ENCODE measurements around the gene DYDC1. TPM values are rescaled to one million over a fixed set of nuclear protein-coding genes. Genes with fewer than 3 reads are reported as not detected.

DYDC1 gene
- total RNA-seq, 4 donors from 2014 or later = not detected

DNA sequence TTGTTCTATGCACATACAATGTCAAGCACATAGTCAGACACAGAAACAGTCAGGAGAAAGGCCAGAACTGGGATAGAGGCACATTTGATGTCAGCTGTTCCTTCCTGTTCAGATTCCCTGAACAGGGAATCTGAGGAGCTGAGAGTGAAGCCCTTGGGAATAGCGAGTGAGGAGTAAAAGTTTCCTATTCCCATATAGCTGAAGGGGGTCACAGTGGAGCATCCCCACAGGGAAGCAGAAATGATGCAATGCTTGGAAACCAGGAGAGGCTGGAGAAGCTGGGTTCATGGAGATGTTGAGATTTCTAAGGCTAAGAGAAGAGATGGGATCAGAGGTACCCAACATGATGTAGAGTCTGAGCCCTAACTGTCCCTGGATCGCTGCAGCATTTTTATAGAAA, 40.5 kb upstream of the DYDC1 start:
- Histone ChIP-seq H3K36me3 (no peaks in the 10 kb centered on the region), H3K4me1 (no peaks in the 10 kb centered on the region)
- no peak for DNase-seq

GRCh38 chr10:80394358-80394916, 37.9 kb upstream of the DYDC1 start:
- Histone ChIP-seq H3K4me1 (no peaks in the 10 kb centered on the region), H3K36me3 (no peaks in the 10 kb centered on the region), H3K4me3 (no peak overlapping the region), H3K9me3 (no peaks in the 10 kb centered on the region), H3K27ac (no peak overlapping the region), H3K27me3 (no peaks in the 10 kb centered on the region)
- TF ChIP-seq POLR2A (IDR thresholded peaks at IDR 0.05) (no peak), CTCF (IDR thresholded peaks at IDR 0.05) (no peak)
- no peak for DNase-seq

More for the DNA sequence above, 40.5 kb upstream of the DYDC1 start:
- no peak overlapping the region for H3K27ac ChIP-seq
- no peak overlapping the region for H3K4me3 ChIP-seq
- no peaks in the 10 kb centered on the region for H3K27me3 ChIP-seq
- no peaks in the 10 kb centered on the region for H3K9me3 ChIP-seq
- TF ChIP-seq CTCF (IDR thresholded peaks at IDR 0.05) (no peak), POLR2A (IDR thresholded peaks at IDR 0.05) (no peak)

GRCh38 chr10:80392250-80392649, 35.7 kb upstream of the DYDC1 start:
- no peak for DNase-seq
- Histone ChIP-seq H3K27me3 (no peaks in the 10 kb centered on the region), H3K27ac (no peak overlapping the region), H3K9me3 (no peaks in the 10 kb centered on the region), H3K4me3 (no peak overlapping the region), H3K36me3 (no peaks in the 10 kb centered on the region), H3K4me1 (peaks cover 0 to 7% (median 0%) of the 10 kb centered on the region in 4 donors)
- TF ChIP-seq CTCF (IDR thresholded peaks at IDR 0.05) (no peak), POLR2A (IDR thresholded peaks at IDR 0.05) (no peak)

GRCh38 chr10:80390740-80391139, 34.2 kb upstream of the DYDC1 start:
- Histone ChIP-seq H3K27ac (no peak overlapping the region), H3K4me1 (peaks cover 0 to 7% (median 0%) of the 10 kb centered on the region in 4 donors)

GRCh38 chr10:80382989-80383388, 26.4 kb upstream of the DYDC1 start:
- TF ChIP-seq POLR2A (IDR thresholded peaks at IDR 0.05) = no peak
- peak; percentile 31 to 77 (median 68) for TF ChIP-seq CTCF (IDR thresholded peaks at IDR 0.05)
- no peaks in the 10 kb centered on the region for H3K27me3 ChIP-seq
- no peak overlapping the region for H3K27ac ChIP-seq
- H3K36me3 ChIP-seq = no peaks in the 10 kb centered on the region
- peak in 1 of 3 donors; percentile 62 for DNase-seq
- H3K9me3 ChIP-seq = no peaks in the 10 kb centered on the region
- no peaks in the 10 kb centered on the region for H3K4me1 ChIP-seq
- H3K4me3 ChIP-seq = no peak overlapping the region

More at GRCh38 chr10:80390740-80391139, 34.2 kb upstream of the DYDC1 start:
- Histone ChIP-seq H3K4me3 (no peak overlapping the region), H3K9me3 (no peaks in the 10 kb centered on the region), H3K36me3 (no peaks in the 10 kb centered on the region), H3K27me3 (no peaks in the 10 kb centered on the region)
- no peak for DNase-seq
- TF ChIP-seq CTCF (IDR thresholded peaks at IDR 0.05) (no peak), POLR2A (IDR thresholded peaks at IDR 0.05) (no peak)

DNA sequence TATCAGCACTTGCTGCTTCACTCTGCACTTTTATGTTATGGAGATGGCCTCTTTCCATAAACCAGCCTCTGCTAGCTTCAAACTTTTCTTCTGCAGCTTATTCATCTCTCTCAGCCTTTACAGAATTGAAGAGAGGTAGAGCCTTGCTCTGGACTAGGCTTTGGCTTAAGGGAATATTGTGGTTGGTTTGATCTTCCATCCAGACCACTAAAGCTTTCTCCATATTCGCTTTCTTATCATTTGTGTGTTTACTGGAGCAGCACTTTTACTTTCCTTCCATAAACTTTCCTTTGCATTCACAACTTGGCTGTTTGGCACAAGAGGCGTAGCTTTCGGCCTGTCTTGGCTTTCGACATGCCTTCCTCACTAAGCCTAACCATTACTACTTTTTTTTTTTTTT, 23.6 kb upstream of the DYDC1 start:
- Histone ChIP-seq H3K4me1 (no peaks in the 10 kb centered on the region), H3K9me3 (no peaks in the 10 kb centered on the region), H3K27ac (no peak overlapping the region), H3K36me3 (no peaks in the 10 kb centered on the region), H3K27me3 (no peaks in the 10 kb centered on the region), H3K4me3 (no peak overlapping the region)
- DNase-seq = no peak
- no peak for TF ChIP-seq POLR2A (IDR thresholded peaks at IDR 0.05)
- TF ChIP-seq CTCF (IDR thresholded peaks at IDR 0.05) = no peak
